GM12878 (cell line): ENCODE data around the gene ZNF691. TPM values are rescaled to one million over a fixed set of nuclear protein-coding genes. Genes with fewer than 3 reads are reported as not detected.

Experiments used
- ATAC-seq: fragments of 200-7000 bp; cut with Tn5 transposase; 3 replicates; pipeline ENCODE4 v1.9.1; 2020; ENCODE audit warnings: mild to moderate bottlenecking, moderate library complexity
- BruUV-seq: library from RNA; stranded (reverse); fragments of 400-500 nt; replicated peaks from 2 replicates; lab custom pipeline; 2021; lab: Mats Ljungman, UMichigan
- CTCF ChIA-PET: fragments of 300-600 bp; sonication (Branson Sonifier 250); formaldehyde crosslinking; extraction: SDS; loops from one replicate; lab custom pipeline; 2021; ENCODE audit warnings: inconsistent platforms; lab: Yijun Ruan, JAX
- POLR2A ChIA-PET: fragments of 350-600 bp; formaldehyde crosslinking; extraction: SDS; loops from one replicate; lab custom pipeline; 2021; ENCODE audit warnings: inconsistent platforms; lab: Charles Lee
- RAD21 ChIA-PET: fragments of 300-600 bp; sonication (Branson Sonifier 250); formaldehyde crosslinking; loops from one replicate; lab custom pipeline; 2023; ENCODE audit warnings: antibody characterized with exemption; ENCODE audit not compliant: unreplicated experiment; lab: Charles Lee
- SMC1A ChIA-PET: fragments of 300-600 bp; sonication (Branson Sonifier 250); formaldehyde crosslinking; loops from one replicate; lab custom pipeline; 2023; ENCODE audit not compliant: unreplicated experiment, uncharacterized antibody; lab: Charles Lee
- DNase-seq: peaks from one replicate; pipeline ENCODE4 v3.0.0-alpha.2; 2011; ENCODE audit warnings: low read depth, low spot score
- FAIRE-seq: peaks from 3 replicates; lab custom pipeline; 2011; peaks lifted over from hg19 to GRCh38; lab: Jason Lieb, UNC
- H2AFZ ChIP-seq: 2 replicates; pipeline ENCODE4 v1.6.0; 2011; ENCODE audit warnings: low read depth, low read length, control low read depth; ENCODE audit not compliant: control insufficient read depth
- H3K27ac ChIP-seq: 2 replicates; pipeline ENCODE4 v1.5.1; 2011; ENCODE audit warnings: control low read depth; ENCODE audit not compliant: control insufficient read depth, insufficient read depth
- H3K27me3 ChIP-seq, 2 experiments: replicated peaks in 1 of 2; 2 replicates each; pipeline versions ENCODE4 v1.6.0 to v1.6.1; 2011; ENCODE audit warnings: low read length in 1 of 2; ENCODE audit not compliant: control insufficient read depth in 2 of 2, insufficient read depth in 2 of 2
- H3K36me3 ChIP-seq, 2 experiments: 2 replicates each; pipeline ENCODE4 v1.5.1; 2011; ENCODE audit warnings: low read length in 1 of 2; ENCODE audit not compliant: control insufficient read depth in 2 of 2, insufficient read depth in 2 of 2
- H3K4me1 ChIP-seq: 2 replicates; pipeline ENCODE4 v1.6.1; 2011; ENCODE audit warnings: mild to moderate bottlenecking, low read length, moderate library complexity, mixed read lengths; ENCODE audit not compliant: control insufficient read depth, insufficient read depth
- H3K4me2 ChIP-seq: 2 replicates; pipeline ENCODE4 v1.6.0; 2011; ENCODE audit warnings: control low read depth; ENCODE audit not compliant: control insufficient read depth, insufficient read depth
- H3K4me3 ChIP-seq: fragments of 200-600 bp; sonication (generic); 2 replicates; pipeline ENCODE4 v1.5.1; 2016
- H3K79me2 ChIP-seq: 2 replicates; pipeline ENCODE4 v1.6.0; 2011; ENCODE audit warnings: low read length; ENCODE audit not compliant: control insufficient read depth, insufficient read depth
- H3K9ac ChIP-seq: 2 replicates; pipeline ENCODE4 v1.8.0; 2011; ENCODE audit warnings: low read length, control low read depth, mixed read lengths; ENCODE audit not compliant: control insufficient read depth, insufficient read depth
- H3K9me3 ChIP-seq: replicated peaks from 3 replicates; pipeline ENCODE4 v1.5.1; 2011; ENCODE audit warnings: mild to moderate bottlenecking, low read length; ENCODE audit not compliant: control insufficient read depth, insufficient read depth
- H4K20me1 ChIP-seq: 2 replicates; pipeline ENCODE4 v1.6.0; 2011; ENCODE audit not compliant: control insufficient read depth, insufficient read depth
- HDGF ChIP-seq: fragments of 450-650 bp; IDR thresholded peaks from 2 replicates; pipeline ENCODE4 v1.6.1; 2016; ENCODE audit warnings: antibody characterized with exemption
- POLR2AphosphoS2 ChIP-seq: IDR thresholded peaks from 2 replicates; pipeline ENCODE4 v1.6.1; 2011; ENCODE audit warnings: low read depth, mild to moderate bottlenecking, low read length, improper control_type of control experiment, moderate library complexity
- WGBS: methylation state at CpG from one replicate; pipeline ENCODE4 v1.1.6; 2016; ENCODE audit warnings: low lambda C conversion rate; ENCODE audit not compliant: insufficient replicate concordance, insufficient coverage; ENCODE audit errors: missing lambda C conversion rate; 5-methylcytosine and 5-hydroxymethylcytosine counted together
- in situ Hi-C: fragments of 300-500 bp; cut with MboI; formaldehyde crosslinking; loops from 9 replicates; pipeline ENCODE4 v1.14.3; 2018; ENCODE audit warnings: mixed read lengths
- intact Hi-C: fragments of 100-400 bp; cut with micrococcal nuclease; formaldehyde crosslinking; loops from one replicate; pipeline ENCODE4 v1.14.2; 2022; ENCODE audit not compliant: unreplicated experiment
- polyA plus RNA-seq, 11 experiments: library from polyadenylated mRNA; depleted of rRNA in 4 of 11; unstranded in 6 of 11; stranded (reverse) in 5 of 11; fragments of >200 nt; fragmentation: Nextera tagmentation in 4 of 11; fragmentation: Illumina TruSeq in 1 of 11; extraction: Ambion mirVana in 4 of 11; extraction: Trizol in 1 of 11; gene quantifications; 1 replicate in 1 of 11; 2 replicates in 10 of 11; pipeline versions ENCODE4 v1.2.1 to v1.2.3, GENCODE V29; 2011 to 2016; ENCODE audit warnings: inconsistent platforms in 2 of 11, missing spikeins in 2 of 11, low read depth in 1 of 11
- total RNA-seq, 4 experiments: library from RNA; depleted of rRNA in 3 of 4; stranded (reverse); fragments of >200 nt in 3 of 4; fragmentation: Illumina TruSeq in 1 of 4; extraction: Trizol in 1 of 4; gene quantifications; 2 replicates each; pipeline versions ENCODE4 v1.2.1 to v1.2.3, GENCODE V29; 2013 to 2021

ZNF691 gene
- total and polyA plus RNA-seq, 10 of the 15 experiments (the other 5 are each of a cell fraction or from before 2014, with no cell fraction given): 8.5 to 16.2 (median 12.2) TPM

DNA sequence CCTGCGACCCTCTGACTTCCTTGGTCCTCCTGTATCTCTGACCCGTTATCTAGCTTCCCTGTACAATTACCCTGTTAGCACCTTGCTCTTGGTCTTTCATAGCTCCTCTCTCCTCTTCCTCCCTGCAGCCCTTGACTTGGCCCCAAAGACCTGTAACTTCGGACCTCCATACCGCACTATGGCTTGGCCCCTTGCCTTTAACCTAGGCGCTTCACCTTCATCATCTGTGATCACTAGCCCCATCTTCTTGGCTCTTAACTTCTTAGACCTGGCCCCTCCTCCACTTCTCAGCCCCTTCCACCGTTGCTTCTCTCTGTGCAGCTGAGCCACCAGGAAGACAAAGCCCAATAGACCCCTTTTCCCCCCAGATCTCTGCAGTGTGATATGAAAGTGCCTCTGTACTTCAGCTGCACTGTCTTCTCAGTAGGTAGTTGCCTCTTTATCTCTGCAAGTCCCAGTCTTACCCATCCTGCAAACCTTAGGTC lies 740 bp downstream of the ZNF691 start:
- ChIA-PET CTCF (interaction anchor here (0.8 to 3.4 kb wide), 21 partner anchors 9 to 351 kb away, joined by 3 to 21 read pairs (median 5); partner anchors contain the start of genes C1orf50, ERMAP, P3H1 and PPIH), SMC1A (interaction anchor here (1.0 to 3.8 kb wide), 17 partner anchors 7 to 351 kb away, joined by 3 to 27 read pairs (median 4); partner anchors contain the start of genes ERMAP and SVBP), RAD21 (interaction anchor here (0.9 to 3.5 kb wide), 12 partner anchors 26 to 226 kb away, joined by 3 to 19 read pairs (median 6); partner anchors contain the start of genes C1orf50, ERMAP, P3H1 and SVBP), POLR2A (interaction anchor here (1.0 to 4.8 kb wide), 10 partner anchors 9 to 164 kb away, joined by 3 to 53 read pairs (median 5); partner anchors contain the start of genes C1orf50, ERMAP, P3H1 and SVBP)
- peak; percentile 18; the same call in 2 of the 3 replicates for ATAC-seq
- peak overlapping the region; percentile 88 for H3K9ac ChIP-seq
- DNase-seq: no peak
- H4K20me1 ChIP-seq: no peaks in the 10 kb centered on the region
- H3K79me2 ChIP-seq: peaks cover 30% of the 10 kb centered on the region
- peak overlapping the region; percentile 97 for H3K4me3 ChIP-seq
- H3K4me1 ChIP-seq: peaks cover under 1% of the 10 kb centered on the region; the same call in 1 of the 2 replicates
- H3K9me3 ChIP-seq: no peaks in the 10 kb centered on the region; the same call in 1 of the 3 replicates
- TF ChIP-seq POLR2AphosphoS2 (no peak), HDGF (peak; percentile 38; the same call in 1 of the 2 replicates)
- H3K27ac ChIP-seq: peak overlapping the region; percentile 78
- intact Hi-C loops (loop anchor here (5.0 kb wide), 1 partner anchor 80 kb away; the partner anchor contains the start of genes C1orf50 and P3H1), in situ Hi-C loops (no loop called here)
- under 1% methylated on average over 6 of the region's 6 CpGs for WGBS
- peak overlapping the region; percentile 76 for H2AFZ ChIP-seq
- H3K4me2 ChIP-seq: peak overlapping the region; percentile 97
- peak; percentile 88 for FAIRE-seq
- H3K27me3 ChIP-seq: no peaks in the 10 kb centered on the region
- no TSS peak for BruUV-seq
- peaks cover 8 to 10% of the 10 kb centered on the region in 2 experiments; a peak in 3 of 4 replicates for H3K36me3 ChIP-seq
